ENCODE results near the gene CDH4.
A peak's percentile ranks its signal among the peaks of the same experiment; 100 is the strongest.

Gene CDH4

DNA sequence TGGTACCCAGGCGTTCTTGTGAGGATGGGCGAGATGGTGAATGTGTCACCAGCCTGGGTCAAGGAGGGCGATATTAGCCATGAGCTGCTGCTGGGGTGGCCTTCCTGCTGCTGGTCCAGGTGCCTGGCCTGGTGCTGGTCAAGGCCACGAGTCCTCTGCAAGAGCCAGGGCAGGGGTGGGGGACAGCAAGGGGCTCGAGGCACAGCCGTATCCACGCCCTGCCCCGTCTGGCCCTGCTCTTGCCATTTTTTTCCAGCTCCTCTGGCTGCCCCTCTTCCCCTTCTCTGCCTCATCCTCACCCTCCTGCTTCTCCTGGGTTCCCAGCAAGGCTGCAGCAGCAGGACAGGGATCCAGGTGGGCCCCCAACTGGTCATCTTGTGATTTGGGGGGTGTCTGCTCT, 51.2 kb downstream of the CDH4 start:
- DNase-seq: no peak

DNA sequence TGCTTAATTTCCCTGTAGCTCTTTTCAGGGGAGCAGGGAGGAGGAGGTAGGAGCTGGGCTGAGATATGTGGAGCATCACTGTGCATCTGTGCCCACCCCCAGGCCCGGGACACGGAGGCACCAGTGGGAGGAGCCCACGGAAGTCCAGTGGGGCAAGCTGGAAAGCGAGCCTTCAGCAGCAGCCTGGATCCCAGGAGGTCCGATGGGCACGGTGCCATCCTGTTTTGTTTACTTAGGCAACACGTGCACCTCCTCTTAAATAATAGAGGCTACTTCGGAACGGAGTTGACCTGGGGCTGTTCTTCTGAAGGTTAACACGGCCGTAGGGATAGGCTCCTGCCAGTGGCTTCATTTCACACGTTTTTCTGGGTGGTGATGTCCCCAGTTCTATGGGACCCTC, 51.6 kb downstream of the CDH4 start:
- no peak for DNase-seq

DNA sequence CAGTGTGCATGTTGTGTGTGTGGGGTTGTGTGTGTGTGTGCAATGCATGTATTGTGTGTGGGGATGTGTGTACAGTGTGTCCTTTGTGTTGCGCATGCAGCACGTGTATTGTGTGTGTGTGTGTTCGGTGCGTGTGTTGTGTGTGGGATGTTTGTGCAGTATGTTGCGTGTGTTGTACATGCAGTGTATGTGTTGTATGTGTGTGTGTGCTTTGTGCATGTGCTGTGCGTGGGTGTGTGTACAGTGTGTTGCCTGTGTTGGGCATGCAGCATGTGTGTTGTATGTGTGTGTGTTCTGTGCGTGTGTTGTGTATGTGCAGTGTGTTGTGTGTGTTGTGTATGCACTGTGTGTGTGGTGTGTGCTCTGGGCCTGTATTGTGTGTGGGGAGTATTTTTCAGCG, 52.7 kb downstream of the CDH4 start:
- no peak for DNase-seq

DNA sequence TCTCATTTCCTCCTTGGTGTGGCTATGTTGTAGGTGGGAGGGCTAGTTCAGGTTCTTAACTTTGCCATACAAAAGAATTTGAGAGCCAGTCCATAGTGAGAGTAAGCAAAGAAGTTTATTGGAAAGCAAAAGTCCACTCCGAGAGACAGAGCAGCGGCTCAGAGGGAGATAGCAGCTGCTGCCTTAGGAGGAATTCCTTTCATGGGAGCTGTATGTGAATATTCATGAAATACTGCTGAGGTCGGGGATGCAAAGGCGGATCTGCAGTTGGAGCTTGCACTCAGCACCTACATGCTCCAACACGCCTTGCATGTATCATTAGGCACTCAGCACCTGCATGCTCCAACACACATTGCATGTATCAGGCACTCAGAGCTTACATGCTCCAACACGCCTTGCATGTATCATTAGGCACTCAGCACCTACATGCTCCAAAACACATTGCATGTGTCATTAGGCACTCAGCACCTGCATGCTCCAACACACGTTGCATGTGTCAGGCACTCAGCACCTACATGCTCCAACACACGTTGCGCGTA, 54.9 kb downstream of the CDH4 start:
- no peak for DNase-seq

DNA sequence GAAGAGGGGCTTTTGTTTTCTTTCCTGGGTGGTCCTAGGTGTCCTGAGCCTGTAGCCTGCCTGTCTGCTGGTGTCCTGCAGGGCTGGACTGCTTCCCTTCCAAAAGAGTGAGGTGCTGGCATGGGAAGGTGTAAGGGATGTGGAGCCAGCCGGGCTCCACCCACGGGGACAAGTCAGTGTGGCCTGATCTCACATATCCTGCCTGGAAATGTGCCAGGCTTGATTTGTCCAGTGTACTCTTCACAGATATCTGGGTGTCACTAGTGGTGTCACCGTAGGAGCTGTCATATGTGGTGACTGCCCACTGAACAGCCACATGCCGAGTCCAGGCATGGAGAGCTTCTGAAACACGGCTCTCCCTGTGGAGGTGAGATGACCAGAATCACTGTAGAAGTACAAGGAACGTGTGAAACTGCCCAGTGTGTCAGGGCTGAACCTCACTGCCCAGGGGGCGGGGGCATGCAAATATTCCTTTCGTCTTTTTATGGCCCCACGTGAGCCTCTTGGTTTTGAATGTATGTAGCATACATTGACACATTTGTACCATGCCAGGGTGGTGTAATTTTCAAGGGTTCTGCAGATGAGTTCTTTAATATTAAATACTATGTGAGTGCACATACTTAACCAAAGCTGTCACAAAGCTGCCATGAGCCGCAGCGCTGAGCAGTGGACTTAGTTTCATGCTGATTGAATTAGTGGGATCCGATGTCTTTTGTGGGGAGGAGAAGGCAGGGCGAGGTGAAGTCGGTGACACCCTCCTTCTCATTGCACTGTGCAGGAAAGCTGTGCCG, 55.8 kb downstream of the CDH4 start:
- no peak for DNase-seq

DNA sequence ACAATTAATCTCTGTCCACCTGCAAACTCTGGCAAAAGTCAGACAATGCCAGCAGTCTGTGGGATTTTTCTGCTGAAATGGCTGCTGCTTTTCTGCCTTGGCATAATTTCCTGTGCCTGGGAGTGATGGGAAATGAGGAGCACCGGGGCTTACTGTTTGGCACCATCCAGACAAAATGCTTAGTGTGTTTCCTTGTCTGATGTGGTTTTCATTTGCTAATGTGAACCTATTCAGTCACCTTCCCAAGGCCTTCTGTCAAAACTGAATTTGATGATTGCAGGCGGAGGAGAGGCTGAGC, 56.4 kb downstream of the CDH4 start:
- no peak for DNase-seq

DNA sequence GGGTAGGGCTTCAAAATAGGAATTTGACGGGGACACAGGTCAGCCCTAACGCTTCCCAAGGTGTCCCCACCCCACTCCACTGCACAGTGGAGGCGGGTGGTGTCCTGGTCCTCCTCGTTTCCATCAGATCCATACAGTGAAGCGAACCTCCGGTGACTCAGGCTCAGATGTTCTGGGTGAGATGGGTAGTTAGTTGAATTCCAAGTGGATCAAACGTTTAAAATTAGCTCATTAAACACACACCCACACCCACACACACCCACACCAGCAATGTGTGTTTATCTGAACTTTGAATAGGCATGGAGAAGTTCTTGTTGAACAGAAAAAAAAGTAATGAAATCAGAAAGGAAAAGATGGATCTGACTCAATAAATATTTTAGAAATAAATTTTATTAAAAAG, 58.9 kb downstream of the CDH4 start:
- DNase-seq: no peak

DNA sequence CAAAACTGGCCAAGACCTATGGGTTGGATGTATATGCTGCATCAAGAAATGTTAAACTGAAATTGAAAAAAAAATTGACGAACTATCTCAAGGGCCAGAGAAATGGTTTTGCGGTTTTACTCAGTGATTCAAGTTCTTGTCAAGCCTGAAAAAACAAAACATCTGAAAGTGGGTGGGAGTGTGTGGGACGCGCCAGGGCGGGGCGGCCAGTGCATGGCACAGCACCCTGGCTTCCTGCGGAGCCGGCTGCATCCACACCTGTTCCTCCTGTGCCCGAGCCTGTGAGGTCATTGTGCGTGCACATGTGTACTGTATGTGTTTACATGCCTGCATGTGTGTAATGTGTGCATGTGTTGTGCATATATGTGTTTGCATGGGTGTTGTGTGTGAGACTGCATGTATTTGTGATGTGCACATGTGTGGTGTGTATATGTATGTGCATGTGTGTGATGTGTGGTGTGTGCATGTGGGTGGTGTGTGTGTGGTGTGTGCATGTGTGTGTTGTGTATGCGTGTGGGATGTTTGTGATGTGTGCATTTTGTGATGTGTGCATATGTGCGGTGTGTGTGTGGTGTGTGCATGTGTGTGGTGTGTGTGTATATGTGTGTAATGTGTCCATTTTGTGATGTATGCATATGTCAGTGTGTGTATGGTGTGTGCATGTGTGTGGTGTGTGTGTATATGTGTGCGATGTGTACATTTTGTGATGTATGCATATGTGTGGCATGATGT, 59.8 kb downstream of the CDH4 start:
- no peak for DNase-seq

DNA sequence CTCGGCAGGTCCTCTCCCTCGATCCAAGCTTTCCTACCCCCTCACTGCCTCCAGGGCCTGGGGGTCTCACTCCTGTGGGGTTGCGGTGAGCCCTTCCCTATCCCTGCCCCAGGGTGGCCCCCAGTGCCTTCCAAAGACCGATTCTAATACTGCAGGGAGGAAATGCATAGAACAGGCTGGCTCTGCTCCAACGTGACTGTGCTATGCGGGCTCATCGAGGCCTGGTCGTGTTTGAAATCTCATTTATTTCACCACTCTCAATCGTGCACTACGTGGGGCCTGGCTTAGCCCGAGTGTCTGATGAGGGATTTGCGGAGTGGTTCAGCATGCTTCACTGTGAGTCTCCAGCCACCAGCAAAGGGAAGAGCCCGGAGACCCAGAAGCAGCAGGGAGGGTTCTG, 60.9 kb downstream of the CDH4 start:
- DNase-seq: no peak

DNA sequence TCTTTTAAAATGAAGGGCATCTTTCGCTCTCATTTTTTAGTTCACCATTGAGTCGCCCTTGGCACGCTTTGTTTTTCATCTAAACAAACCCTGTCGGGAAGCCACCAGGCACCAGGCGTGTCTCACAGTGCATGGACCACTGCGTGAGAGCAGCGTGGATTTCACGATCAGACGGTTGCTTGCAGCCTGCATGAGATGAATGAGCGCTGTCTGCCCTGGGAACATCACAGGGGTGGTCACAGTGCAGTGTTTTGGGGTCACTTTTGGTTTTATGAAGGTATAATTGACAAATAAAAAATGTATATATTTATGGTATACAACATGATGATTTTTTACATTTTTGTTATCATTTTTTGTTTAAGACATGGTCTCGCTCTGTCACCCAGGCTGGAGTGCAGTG, 61.3 kb downstream of the CDH4 start:
- no peak for DNase-seq

DNA sequence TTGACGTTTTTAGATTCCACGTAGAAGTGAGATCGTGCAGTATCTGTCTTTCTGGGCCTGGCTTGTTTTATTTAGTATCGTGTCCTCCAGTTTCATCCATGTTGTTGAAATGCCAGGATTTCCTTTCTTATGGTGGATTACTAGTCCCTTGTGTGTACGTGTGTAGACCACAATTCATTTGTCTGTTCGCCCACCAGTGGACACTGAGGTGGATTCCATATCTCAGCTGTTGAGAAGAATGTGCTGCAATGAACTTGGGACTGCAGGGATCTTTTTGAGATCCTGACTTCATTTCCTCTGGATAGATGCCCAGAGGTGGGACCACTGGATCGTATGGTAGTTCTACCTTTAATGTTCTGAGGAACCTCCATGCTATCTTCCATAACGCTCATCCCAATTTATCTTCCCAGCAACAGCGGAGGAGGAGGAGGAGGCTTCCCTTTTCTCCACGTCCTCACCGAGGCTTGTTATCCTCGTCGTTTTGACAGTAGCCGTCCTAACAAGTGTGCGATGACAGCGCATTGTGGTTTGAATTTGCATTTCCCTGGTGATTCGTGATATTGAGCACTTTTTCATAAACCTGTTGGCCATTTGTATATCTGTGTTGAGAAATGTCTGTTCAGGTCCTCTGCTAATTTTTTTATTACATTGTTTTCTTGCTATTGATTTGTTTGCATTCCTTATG, 62.4 kb downstream of the CDH4 start:
- DNase-seq: no peak

DNA sequence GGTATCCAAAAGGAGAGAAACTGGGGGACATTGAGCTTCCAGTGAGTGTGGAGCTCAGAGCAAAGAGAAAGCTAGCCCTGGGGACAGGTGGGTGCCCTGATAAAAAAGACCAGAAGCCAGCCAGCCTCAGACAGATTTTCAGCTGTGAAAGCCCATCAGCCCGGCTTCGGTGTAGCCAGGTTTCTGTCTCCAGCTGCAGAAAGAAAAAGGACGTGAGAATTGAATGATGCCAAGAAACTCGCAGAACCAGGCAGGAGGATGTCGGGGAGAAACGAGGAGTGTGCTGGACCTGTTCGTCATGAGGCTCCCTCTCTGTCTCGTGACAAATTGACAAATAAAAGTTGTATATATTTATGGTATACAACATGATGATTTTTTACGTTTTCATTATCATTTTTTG, 63.3 kb downstream of the CDH4 start:
- DNase-seq: no peak

DNA sequence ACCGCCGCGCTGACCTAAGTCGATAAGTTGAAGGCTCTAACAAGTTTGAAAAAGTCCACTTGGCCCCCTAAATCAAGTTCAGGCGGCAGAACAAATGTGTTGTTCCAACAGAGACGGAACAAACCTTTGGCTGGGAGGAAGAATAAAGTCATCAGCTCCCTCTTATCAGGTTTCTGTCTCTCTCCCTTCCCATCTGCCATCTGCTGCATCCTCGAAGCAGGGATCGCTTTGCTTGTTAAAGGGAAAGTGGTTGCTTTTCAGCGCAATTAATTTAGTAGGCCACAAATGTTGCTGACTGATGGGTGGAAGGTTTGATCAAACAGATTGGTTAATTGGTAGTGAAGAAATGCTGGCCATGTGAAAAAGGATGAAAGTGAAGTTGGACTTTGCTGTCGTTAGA, 64.3 kb downstream of the CDH4 start:
- DNase-seq: no peak

DNA sequence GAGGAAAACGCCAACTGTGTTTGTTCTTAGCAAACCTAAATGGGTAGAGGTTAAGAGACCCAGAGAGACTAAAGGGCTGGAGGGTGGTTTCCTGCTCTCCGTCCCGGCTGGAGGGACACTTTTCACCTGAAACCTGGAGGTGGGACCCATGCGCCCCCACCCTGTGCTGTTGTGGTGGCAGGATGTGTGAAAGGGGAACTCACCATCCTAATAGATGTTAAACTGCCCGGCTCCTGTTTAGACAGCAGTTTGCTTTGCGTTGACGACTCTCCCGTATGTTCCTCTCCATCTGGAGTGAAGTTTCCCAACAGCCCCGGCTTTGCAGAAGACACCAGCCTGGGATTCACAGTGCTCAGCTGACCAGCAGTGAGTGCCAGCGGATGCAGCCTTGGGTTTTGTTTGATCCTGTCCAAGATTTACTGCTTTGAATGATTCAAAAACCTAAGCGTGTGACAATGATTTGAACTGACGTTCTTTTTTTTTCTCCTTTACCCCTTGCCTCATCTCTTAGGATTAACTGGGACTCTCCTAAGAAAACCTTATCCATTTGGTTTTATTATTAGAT, 66.0 kb downstream of the CDH4 start:
- no peak for DNase-seq

DNA sequence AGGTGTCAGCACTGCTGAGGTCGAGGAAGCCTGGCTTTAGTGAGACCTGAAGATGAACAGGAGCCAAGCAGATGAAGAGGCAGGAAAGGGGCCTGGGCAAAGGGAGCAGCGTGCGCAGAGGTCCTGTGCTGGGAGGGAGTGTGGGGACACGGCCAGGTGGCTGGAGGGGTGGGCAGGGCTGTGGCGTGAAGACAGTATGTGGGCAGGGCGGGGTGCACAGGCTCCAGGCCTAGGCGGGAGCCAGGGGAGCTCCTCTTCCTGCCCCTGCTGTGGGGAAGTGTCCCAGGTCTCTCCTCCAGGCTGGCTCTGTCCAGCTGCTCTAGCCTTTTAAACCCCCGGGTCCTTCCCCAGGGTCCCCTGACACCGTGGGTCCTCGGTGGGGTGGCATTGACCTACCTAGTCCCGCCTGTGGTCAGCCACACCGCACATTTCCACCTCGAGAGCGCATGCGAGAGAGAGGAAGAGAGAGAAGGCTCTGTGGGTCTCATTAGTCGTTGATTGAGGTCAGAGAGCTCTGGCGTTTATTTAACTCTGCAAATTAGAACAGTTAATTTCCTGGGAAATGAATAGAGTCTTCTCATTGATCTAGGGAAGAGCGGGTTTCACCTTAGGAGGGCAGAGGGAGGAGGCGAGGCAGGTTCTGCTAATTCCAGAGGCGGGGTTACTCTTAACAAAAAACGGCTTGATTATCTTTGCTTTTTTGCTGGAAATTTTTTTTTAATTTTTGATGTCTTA, 68.8 kb downstream of the CDH4 start:
- no peak for DNase-seq

DNA sequence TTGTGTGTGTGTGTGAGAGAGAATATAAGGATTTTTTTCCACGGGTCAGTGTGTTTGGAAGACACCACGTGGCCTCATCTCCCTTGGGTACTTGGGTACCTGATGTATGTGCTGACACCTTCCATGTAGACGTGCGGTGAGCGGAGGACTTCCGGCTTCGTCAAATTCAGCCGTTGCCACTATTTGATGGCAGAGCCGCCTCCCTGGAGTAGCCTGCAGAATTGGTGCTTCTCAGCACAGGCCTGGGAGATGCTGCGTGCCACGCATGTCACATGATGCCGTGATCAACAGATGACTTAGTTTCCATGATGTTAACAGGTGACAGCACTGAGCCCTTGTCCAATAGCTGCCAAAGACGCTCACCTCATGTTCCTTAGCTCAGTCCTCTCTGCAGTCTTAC, 69.4 kb downstream of the CDH4 start:
- no peak for DNase-seq

DNA sequence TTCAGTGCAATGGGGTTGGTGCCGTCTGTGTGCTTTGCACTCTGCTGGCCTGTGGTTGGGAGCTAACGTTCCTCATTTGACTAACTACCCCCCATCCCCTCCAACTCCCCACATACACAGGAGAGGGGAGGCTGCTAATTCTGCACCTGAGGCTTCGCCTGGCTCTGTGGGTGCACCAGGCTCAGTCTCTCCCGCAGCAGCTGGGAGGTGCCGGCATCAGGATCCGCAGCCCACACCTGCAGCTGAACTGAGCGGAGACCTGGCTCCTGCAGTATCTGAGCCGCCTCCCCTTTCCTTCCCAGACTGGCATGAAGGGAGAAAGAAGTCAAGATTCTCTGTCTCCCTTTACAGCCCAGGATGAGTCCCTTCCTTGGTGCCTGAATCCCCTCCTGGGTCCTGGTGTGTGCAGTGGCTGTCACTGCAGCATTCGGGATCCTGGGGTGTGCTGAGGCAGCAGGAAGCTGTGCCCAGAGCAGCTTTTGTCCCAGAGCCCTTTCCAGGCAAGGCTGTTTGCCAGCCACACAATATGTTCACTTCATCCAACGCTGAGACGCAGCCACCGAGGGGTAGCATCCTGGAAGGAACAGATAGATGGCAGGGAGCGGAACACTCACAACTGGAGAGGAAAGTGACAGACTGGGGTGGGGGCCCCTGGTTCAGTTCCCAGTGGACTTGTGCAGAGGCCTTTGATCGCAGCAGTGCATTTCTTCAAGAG, 70.2 kb downstream of the CDH4 start:
- DNase-seq: no peak

DNA sequence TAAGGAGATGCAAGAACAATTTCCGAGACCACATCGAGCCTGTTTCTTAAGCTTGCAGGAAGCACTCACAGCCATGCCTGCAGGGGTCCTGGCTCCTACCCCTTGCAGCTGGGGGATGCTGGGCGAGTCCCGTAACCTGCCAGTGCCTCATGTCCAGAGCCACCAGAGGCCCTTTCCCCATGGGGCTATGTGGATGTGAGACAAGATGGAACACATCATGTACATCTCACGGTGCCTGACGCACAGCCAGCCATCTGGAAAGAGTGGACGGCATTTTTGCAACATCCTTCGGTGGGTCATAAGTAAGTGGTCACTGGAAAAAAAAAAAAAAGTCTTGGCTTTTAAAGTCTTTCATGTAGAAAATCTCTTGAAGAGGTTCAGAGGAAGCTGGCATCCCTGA, 72.8 kb downstream of the CDH4 start:
- no peak for DNase-seq

DNA sequence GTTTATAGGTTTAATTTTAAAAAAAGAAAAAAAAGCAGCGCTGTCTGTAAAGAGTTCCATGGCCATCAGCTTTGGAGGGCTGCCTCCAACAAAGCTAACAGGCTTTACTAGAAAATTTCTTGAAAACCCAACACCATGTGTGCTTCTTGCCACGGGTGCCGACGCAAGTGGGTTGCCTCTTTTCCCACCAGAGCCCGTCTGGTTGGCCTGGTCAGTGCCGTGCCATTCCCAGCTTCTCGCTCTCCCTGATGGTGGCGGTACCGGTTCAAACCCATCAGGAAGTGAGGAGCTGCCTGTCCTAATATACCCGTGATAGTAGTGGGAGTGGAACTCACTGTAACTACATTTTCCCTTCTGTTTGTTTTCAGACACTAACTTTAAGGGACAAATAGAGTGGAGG, 73.7 kb downstream of the CDH4 start:
- no peak for DNase-seq

DNA sequence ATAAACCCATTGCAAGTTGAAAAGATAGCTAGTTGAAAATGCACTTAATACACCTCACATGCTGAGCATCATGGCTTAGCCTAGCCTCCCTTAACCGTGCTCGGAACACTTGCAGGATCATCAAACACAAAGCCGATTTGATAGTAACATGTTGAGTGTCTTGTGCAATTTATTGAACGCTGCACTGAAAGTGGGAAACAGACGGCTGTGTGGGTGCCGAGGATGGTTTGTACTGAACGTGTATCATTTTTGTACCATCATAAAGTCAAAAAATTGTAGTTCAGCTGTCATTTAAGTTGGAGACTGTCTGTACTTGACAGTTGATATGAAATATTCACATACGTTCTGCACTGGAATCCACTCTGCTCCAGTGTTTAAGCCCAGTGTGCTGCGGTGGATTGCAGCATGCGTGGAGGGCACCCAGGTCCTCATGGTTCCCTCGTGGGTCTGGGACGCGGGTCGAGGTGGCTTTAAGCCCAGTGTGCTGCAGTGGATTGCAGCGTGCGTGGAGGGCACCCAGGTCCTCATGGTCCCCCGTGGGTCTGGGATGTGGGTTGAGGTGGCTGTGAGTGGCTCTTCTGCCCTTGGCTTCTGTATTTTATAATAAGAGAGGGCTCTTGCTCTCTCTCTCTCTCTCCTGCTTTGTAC, 77.0 kb downstream of the CDH4 start:
- DNase-seq: peak; percentile 49

DNA sequence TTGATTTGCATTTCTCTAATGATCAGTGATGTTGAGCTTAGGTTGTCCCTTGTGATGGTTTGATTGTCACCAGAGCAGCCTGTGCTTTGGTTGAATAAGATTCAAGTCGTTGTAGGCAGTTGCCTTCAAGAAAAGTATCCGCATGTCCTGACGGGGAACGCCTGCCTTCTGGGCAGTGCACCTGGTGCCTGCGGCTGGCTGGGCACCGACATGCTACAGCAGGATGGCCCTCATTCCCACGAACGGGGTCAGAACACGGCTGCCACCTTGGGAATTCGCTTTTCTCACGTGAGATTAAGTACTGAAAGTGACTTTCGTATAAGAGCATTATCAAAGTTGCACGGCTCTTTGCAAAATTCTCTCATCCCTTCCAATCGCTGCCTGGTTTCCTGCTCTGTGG, 78.4 kb downstream of the CDH4 start:
- DNase-seq: no peak

DNA sequence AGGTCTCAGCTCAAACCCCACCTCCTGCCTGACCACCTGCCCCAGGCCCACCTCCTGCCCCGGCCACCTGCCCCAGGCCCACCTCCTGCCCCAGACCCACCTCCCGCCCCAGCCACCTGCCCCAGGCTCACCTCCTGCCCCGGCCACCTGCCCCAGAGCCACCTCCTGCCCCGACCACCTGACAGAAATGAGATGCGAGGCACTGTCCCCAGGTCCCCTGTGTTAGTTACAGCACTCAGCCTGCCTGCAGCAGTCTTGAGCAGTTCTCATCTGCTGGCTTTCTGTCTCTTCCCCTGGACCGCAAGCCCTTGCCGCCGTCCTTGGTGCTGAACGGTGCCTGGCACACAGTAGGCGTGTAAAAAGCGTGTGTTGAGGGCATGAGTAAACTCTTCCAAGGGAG, 79.5 kb downstream of the CDH4 start:
- DNase-seq: peak; percentile 43

All from right hindlimb (tissue), 1 donor.